Gastroesophageal sphincter (tissue), 3 donors: ENCODE measurements around the gene OTOP3.

Experiments used
- EP300 ChIP-seq: sonication (generic); formaldehyde crosslinking; IDR thresholded peaks from one replicate; pipeline ENCODE4 v1.6.1; 2017; ENCODE audit warnings: antibody characterized with exemption, mild to moderate bottlenecking
- POLR2A ChIP-seq, 2 donors: fragments of 450-650 bp; IDR thresholded peaks; one replicate each; pipeline ENCODE4 v1.6.1; 2017; ENCODE audit warnings: antibody characterized with exemption in 2 of 2, mild to moderate bottlenecking in 2 of 2, moderate library complexity in 1 of 2
- POLR2AphosphoS5 ChIP-seq: sonication (generic); formaldehyde crosslinking; IDR thresholded peaks from one replicate; pipeline ENCODE4 v1.6.1; 2017; ENCODE audit warnings: antibody characterized with exemption
- TF ChIP-seq, protein P1 (sequence below), 4 experiments: fragments of 200-600 bp in 2 of 4; fragments of 450-650 bp in 2 of 4; sonication (generic) in 1 of 4; IDR thresholded peaks; one replicate each; pipeline ENCODE4 v1.5.1; 2017 to 2019; ENCODE audit warnings: antibody characterized with exemption in 4 of 4, mild to moderate bottlenecking in 2 of 4, moderate library complexity in 2 of 4

DNA sequence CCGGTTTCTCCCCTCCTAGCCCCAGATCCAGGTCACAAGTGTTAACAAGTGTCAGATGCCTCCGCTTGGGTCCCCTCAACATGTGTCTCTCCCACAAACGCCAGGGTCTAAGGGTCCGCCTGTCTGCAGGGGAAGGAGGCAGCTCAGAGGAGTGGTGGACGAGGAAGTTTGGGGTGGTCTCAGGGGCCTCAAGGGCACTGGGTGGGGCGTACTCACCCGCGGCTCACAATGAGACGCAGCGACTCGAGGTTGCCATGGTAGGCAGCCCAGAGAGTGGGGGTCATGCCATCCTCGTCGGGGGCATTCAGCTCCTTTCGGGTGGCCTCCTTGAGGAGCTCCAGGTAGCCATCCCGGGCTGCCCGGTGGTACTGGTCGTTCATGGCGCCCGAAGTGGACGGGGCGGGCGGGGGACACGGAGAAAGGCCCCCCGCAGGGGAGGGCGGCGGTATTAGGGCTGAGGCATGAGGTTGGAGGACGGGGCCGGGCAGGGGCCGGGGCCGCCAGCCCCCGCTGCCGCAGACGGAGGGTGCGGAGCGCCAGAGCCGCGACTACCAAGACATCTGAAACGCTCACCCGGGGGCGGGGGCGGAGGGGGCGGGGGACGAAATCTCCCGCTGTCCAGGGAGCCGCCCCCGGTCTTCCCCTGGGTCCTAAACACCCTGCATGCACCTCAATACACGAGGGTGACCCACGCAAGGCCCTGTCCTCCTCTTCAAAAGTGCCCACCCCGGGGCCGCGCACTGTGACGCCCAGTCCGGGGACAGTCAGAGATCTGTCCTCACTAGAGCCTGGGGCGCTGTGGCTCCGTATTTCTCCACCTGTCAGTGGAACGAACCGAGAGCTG lies 12.8 kb upstream of the OTOP3 start, which contains the start of gene USH1G:
- TF ChIP-seq, protein P1, sequence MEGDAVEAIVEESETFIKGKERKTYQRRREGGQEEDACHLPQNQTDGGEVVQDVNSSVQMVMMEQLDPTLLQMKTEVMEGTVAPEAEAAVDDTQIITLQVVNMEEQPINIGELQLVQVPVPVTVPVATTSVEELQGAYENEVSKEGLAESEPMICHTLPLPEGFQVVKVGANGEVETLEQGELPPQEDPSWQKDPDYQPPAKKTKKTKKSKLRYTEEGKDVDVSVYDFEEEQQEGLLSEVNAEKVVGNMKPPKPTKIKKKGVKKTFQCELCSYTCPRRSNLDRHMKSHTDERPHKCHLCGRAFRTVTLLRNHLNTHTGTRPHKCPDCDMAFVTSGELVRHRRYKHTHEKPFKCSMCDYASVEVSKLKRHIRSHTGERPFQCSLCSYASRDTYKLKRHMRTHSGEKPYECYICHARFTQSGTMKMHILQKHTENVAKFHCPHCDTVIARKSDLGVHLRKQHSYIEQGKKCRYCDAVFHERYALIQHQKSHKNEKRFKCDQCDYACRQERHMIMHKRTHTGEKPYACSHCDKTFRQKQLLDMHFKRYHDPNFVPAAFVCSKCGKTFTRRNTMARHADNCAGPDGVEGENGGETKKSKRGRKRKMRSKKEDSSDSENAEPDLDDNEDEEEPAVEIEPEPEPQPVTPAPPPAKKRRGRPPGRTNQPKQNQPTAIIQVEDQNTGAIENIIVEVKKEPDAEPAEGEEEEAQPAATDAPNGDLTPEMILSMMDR (IDR thresholded peaks at IDR 0.05): no peak
- no peak for TF ChIP-seq POLR2AphosphoS5
- no peak for TF ChIP-seq POLR2A (IDR thresholded peaks at IDR 0.05)
- no peak for TF ChIP-seq EP300
